Stomach smooth muscle (tissue), 2 donors: ENCODE measurements around the gene RFXANK.

Experiments used
- H3K27ac ChIP-seq: one replicate; pipeline ENCODE4 v1.7.0; 2013; ENCODE audit warnings: mild to moderate bottlenecking, low read length, inconsistent platforms
- H3K27me3 ChIP-seq, 2 donors: one replicate each; pipeline ENCODE4 v1.7.0; 2013; ENCODE audit warnings: low read length in 2 of 2; ENCODE audit not compliant: insufficient read depth in 2 of 2, control insufficient read depth in 1 of 2
- H3K36me3 ChIP-seq, 2 donors: one replicate each; pipeline ENCODE4 v1.7.0; 2013; ENCODE audit warnings: low read length in 2 of 2; ENCODE audit not compliant: control insufficient read depth in 2 of 2, insufficient read depth in 2 of 2
- H3K4me1 ChIP-seq: one replicate; pipeline ENCODE4 v1.7.0; 2013; ENCODE audit warnings: low read length; ENCODE audit not compliant: control insufficient read depth, insufficient read depth
- H3K4me3 ChIP-seq, 2 donors: one replicate each; pipeline ENCODE4 v1.7.0; 2013; ENCODE audit warnings: low read length in 2 of 2
- H3K9ac ChIP-seq, 2 donors: one replicate each; pipeline ENCODE4 v1.7.0; 2013; ENCODE audit warnings: low read length in 2 of 2, mild to moderate bottlenecking in 1 of 2
- H3K9me3 ChIP-seq, 2 donors: one replicate each; pipeline ENCODE4 v1.7.0; 2013; ENCODE audit warnings: low read length in 2 of 2; ENCODE audit not compliant: control insufficient read depth in 2 of 2
- donor health status: healthy.
- donor health status: Pancreatic carcinoma.

The RFXANK gene

GRCh38 chr19:19223060-19223459 is 31.0 kb downstream of the RFXANK start:
- peaks cover 6% of the 10 kb centered on the region for H3K4me1 ChIP-seq
- H3K36me3 ChIP-seq, result no peaks in the 10 kb centered on the region
- no peak overlapping the region for H3K9ac ChIP-seq
- H3K4me3 ChIP-seq, result no peak overlapping the region
- H3K9me3 ChIP-seq, result no peaks in the 10 kb centered on the region
- H3K27me3 ChIP-seq, result peaks cover 34 to 40% of the 10 kb centered on the region in 2 donors
- no peak overlapping the region for H3K27ac ChIP-seq

- H3K9ac ChIP-seq, result no peak overlapping the region
- no peak overlapping the region for H3K27ac ChIP-seq
- H3K27me3 ChIP-seq, result peaks cover 35 to 42% of the 10 kb centered on the region in 2 donors
- H3K9me3 ChIP-seq, result no peaks in the 10 kb centered on the region
- no peak overlapping the region for H3K4me3 ChIP-seq
- no peaks in the 10 kb centered on the region for H3K36me3 ChIP-seq
- H3K4me1 ChIP-seq, result peaks cover 6% of the 10 kb centered on the region
Observed at GRCh38 chr19:19223636-19224035, 31.6 kb downstream of the RFXANK start.

GRCh38 chr19:19224150-19224851 is 32.2 kb downstream of the RFXANK start:
- Histone ChIP-seq H3K27me3 (peaks cover 35 to 42% of the 10 kb centered on the region in 2 donors), H3K9me3 (no peaks in the 10 kb centered on the region), H3K36me3 (no peaks in the 10 kb centered on the region), H3K4me3 (no peak overlapping the region), H3K4me1 (peaks cover 6% of the 10 kb centered on the region), H3K9ac (no peak overlapping the region), H3K27ac (no peak overlapping the region)

GRCh38 chr19:19224852-19225494 is 32.9 kb downstream of the RFXANK start:
- no peaks in the 10 kb centered on the region for H3K9me3 ChIP-seq
- H3K4me1 ChIP-seq, result peaks cover 6% of the 10 kb centered on the region
- H3K4me3 ChIP-seq, result peak overlapping the region; percentile 8 to 62
- no peak overlapping the region for H3K9ac ChIP-seq
- no peaks in the 10 kb centered on the region for H3K36me3 ChIP-seq
- H3K27me3 ChIP-seq, result peaks cover 35 to 42% of the 10 kb centered on the region in 2 donors
- no peak overlapping the region for H3K27ac ChIP-seq

GRCh38 chr19:19226204-19226603 is 34.1 kb downstream of the RFXANK start:
- Histone ChIP-seq H3K27me3 (peaks cover 35 to 42% of the 10 kb centered on the region in 2 donors), H3K36me3 (no peaks in the 10 kb centered on the region), H3K4me3 (no peak overlapping the region), H3K9me3 (no peaks in the 10 kb centered on the region), H3K4me1 (peaks cover 6% of the 10 kb centered on the region), H3K9ac (no peak overlapping the region), H3K27ac (no peak overlapping the region)

GRCh38 chr19:19226663-19227062 is 34.6 kb downstream of the RFXANK start:
- Histone ChIP-seq H3K27me3 (peaks cover 35 to 42% of the 10 kb centered on the region in 2 donors), H3K9ac (no peak overlapping the region), H3K4me3 (no peak overlapping the region), H3K36me3 (no peaks in the 10 kb centered on the region), H3K27ac (no peak overlapping the region), H3K9me3 (no peaks in the 10 kb centered on the region), H3K4me1 (peaks cover 6% of the 10 kb centered on the region)

GRCh38 chr19:19227217-19227616 is 35.2 kb downstream of the RFXANK start:
- peaks cover 35 to 42% of the 10 kb centered on the region in 2 donors for H3K27me3 ChIP-seq
- H3K36me3 ChIP-seq, result no peaks in the 10 kb centered on the region
- no peak overlapping the region for H3K4me3 ChIP-seq
- no peak overlapping the region for H3K9ac ChIP-seq
- no peaks in the 10 kb centered on the region for H3K9me3 ChIP-seq
- peaks cover 6% of the 10 kb centered on the region for H3K4me1 ChIP-seq
- no peak overlapping the region for H3K27ac ChIP-seq

GRCh38 chr19:19229701-19230100 is 37.6 kb downstream of the RFXANK start:
- H3K9me3 ChIP-seq, result peaks cover 9 to 12% of the 10 kb centered on the region in 2 donors
- H3K36me3 ChIP-seq, result no peaks in the 10 kb centered on the region
- H3K27me3 ChIP-seq, result peaks cover 23 to 32% of the 10 kb centered on the region in 2 donors
- H3K27ac ChIP-seq, result no peak overlapping the region
- H3K4me1 ChIP-seq, result peaks cover 6% of the 10 kb centered on the region
- H3K4me3 ChIP-seq, result no peak overlapping the region
- no peak overlapping the region for H3K9ac ChIP-seq

GRCh38 chr19:19230999-19231398 is 38.9 kb downstream of the RFXANK start:
- H3K9ac ChIP-seq, result no peak overlapping the region
- peaks cover 16 to 22% of the 10 kb centered on the region in 2 donors for H3K27me3 ChIP-seq

GRCh38 chr19:19232261-19232721 is 40.2 kb downstream of the RFXANK start:
- Histone ChIP-seq H3K27me3 (peaks cover 8 to 9% of the 10 kb centered on the region in 2 donors), H3K9me3 (peaks cover 11 to 15% of the 10 kb centered on the region in 2 donors), H3K4me1 (no peaks in the 10 kb centered on the region), H3K27ac (no peak overlapping the region), H3K4me3 (no peak overlapping the region), H3K9ac (no peak overlapping the region), H3K36me3 (no peaks in the 10 kb centered on the region)

More at GRCh38 chr19:19230999-19231398, 38.9 kb downstream of the RFXANK start:
- Histone ChIP-seq H3K36me3 (no peaks in the 10 kb centered on the region), H3K4me3 (no peak overlapping the region), H3K4me1 (no peaks in the 10 kb centered on the region), H3K27ac (no peak overlapping the region), H3K9me3 (peaks cover 11 to 15% of the 10 kb centered on the region in 2 donors)
